HCT116 (cell line): Measurements from ENCODE around the gene EEF1AKMT4. TPM values are rescaled to one million over a fixed set of nuclear protein-coding genes. Genes with fewer than 3 reads are reported as not detected.

Experiments used
- ATAC-seq: fragments of 200-7000 bp; cut with Tn5 transposase; 2 replicates; pipeline ENCODE4 v1.9.1; 2020; ENCODE audit warnings: mild to moderate bottlenecking, moderate library complexity
- BruUV-seq: library from RNA; stranded (reverse); fragments of 400-500 nt; replicated peaks from 2 replicates; lab custom pipeline; 2021; lab: Mats Ljungman, UMichigan
- CTCF ChIA-PET: fragments of 300-600 bp; sonication (Branson Sonifier 250); formaldehyde crosslinking; loops from one replicate; lab custom pipeline; 2021; ENCODE audit warnings: antibody characterized with exemption; lab: Charles Lee
- POLR2A ChIA-PET: fragments of 300-600, 350-600 bp; sonication (Branson Sonifier 250); formaldehyde crosslinking; loops from one replicate; lab custom pipeline; 2021; ENCODE audit warnings: antibody characterized with exemption; lab: Charles Lee
- RAD21 ChIA-PET, 2 experiments: fragments of 300-600 bp; sonication (Branson Sonifier 250); formaldehyde crosslinking; loops; one replicate each; lab custom pipeline; 2023; ENCODE audit warnings: low total read pairs in 2 of 2; ENCODE audit not compliant: uncharacterized antibody in 2 of 2, unreplicated experiment in 2 of 2, low non-redundant PET in 1 of 2; lab: Charles Lee
- DNase-seq: peaks from one replicate; pipeline ENCODE4 v3.0.0-alpha.2; 2010; ENCODE audit warnings: low read depth, low spot score
- H2AFZ ChIP-seq: fragments of 200-600 bp; shearing (Covaris generic), sonication (generic); 2 replicates; pipeline ENCODE4 v1.6.1; 2017; ENCODE audit warnings: low read depth, mixed run types, mixed read lengths, antibody characterized with exemption, low read length; ENCODE audit not compliant: poor library complexity, severe bottlenecking
- H3K27ac ChIP-seq: 2 replicates; pipeline ENCODE4 v1.5.1; 2012; ENCODE audit warnings: low read depth, low read length
- H3K27me3 ChIP-seq: fragments of 200-600 bp; sonication (generic); 2 replicates; pipeline ENCODE4 v1.6.1; 2016; ENCODE audit warnings: mixed run types, low read length, mixed read lengths; ENCODE audit not compliant: insufficient read depth
- H3K36me3 ChIP-seq, 2 experiments: fragments of 200-500 bp in 1 of 2; fragments of 200-600 bp in 1 of 2; sonication (Bioruptor generic) in 1 of 2; sonication (generic) in 1 of 2; 2 replicates each; pipeline versions ENCODE4 v1.5.1 to v1.6.1; 2014 to 2016; ENCODE audit warnings: low read length in 2 of 2, inconsistent platforms in 1 of 2, mixed read lengths in 1 of 2, mixed run types in 1 of 2; ENCODE audit not compliant: insufficient read depth in 2 of 2, control insufficient read depth in 1 of 2
- H3K4me1 ChIP-seq, 2 experiments: fragments of 200-600 bp in 1 of 2; sonication (generic) in 1 of 2; 2 replicates each; pipeline versions ENCODE4 v1.5.1 to v1.6.1; 2012 to 2017; ENCODE audit warnings: low read length in 2 of 2, inconsistent platforms in 1 of 2, mild to moderate bottlenecking in 1 of 2, mixed read lengths in 1 of 2, mixed run types in 1 of 2, moderate library complexity in 1 of 2; ENCODE audit not compliant: insufficient read depth in 2 of 2, control insufficient read depth in 1 of 2
- H3K4me2 ChIP-seq: fragments of 200-600 bp; sonication (generic); 2 replicates; pipeline ENCODE4 v1.6.1; 2017; ENCODE audit warnings: mixed run types, low read length, mixed read lengths
- H3K4me3 ChIP-seq, 2 experiments: fragments of 200-600 bp in 1 of 2; sonication (generic) in 1 of 2; replicated peaks in 1 of 2; 2 replicates each; pipeline ENCODE4 v1.5.1; 2011 to 2016; ENCODE audit warnings: low read length in 2 of 2, control low read depth in 1 of 2, low read depth in 1 of 2, mild to moderate bottlenecking in 1 of 2, mixed read lengths in 1 of 2, mixed run types in 1 of 2
- H3K79me2 ChIP-seq: fragments of 200-600 bp; sonication (generic); 2 replicates; pipeline ENCODE4 v1.6.1; 2017; ENCODE audit warnings: mild to moderate bottlenecking, mixed run types, low read length, moderate library complexity, mixed read lengths; ENCODE audit not compliant: insufficient read depth
- H3K9ac ChIP-seq: fragments of 200-600 bp; sonication (generic); 2 replicates; pipeline ENCODE4 v1.6.1; 2016; ENCODE audit warnings: low read length, mixed read lengths
- H3K9me2 ChIP-seq: fragments of 200-600 bp; sonication (generic), shearing (Covaris generic); 2 replicates; pipeline ENCODE4 v1.6.1; 2017; ENCODE audit warnings: mixed run types, mild to moderate bottlenecking, moderate library complexity; ENCODE audit not compliant: insufficient read depth
- H3K9me3 ChIP-seq, 2 experiments: fragments of 200-500 bp in 1 of 2; fragments of 200-600 bp in 1 of 2; sonication (Bioruptor generic) in 1 of 2; sonication (generic) in 1 of 2; 2 replicates each; pipeline ENCODE4 v1.6.1; 2014 to 2017; ENCODE audit warnings: low read length in 2 of 2, mixed read lengths in 2 of 2, inconsistent platforms in 1 of 2, low read depth in 1 of 2, mild to moderate bottlenecking in 1 of 2, mixed run types in 1 of 2, moderate library complexity in 1 of 2; ENCODE audit not compliant: control insufficient read depth in 1 of 2, insufficient read depth in 1 of 2
- H4K20me1 ChIP-seq: fragments of 200-600 bp; sonication (generic), shearing (Covaris generic); 2 replicates; pipeline ENCODE4 v1.6.1; 2017; ENCODE audit warnings: mixed run types, mild to moderate bottlenecking, moderate library complexity; ENCODE audit not compliant: insufficient read depth
- ATF3 ChIP-seq: IDR thresholded peaks from 2 replicates; pipeline ENCODE4 v1.6.1; 2012
- CBX3 ChIP-seq: IDR thresholded peaks from 2 replicates; pipeline ENCODE4 v1.6.1; 2012; ENCODE audit warnings: low read depth
- CEBPB ChIP-seq: IDR thresholded peaks from 2 replicates; pipeline ENCODE4 v1.6.1; 2012; ENCODE audit warnings: low read depth
- EZH2 ChIP-seq: fragments of 200-600 bp; sonication (generic); IDR thresholded peaks from 2 replicates; pipeline ENCODE4 v1.6.1; 2017; ENCODE audit warnings: antibody characterized with exemption, mixed run types
- JUND ChIP-seq: IDR thresholded peaks from 2 replicates; pipeline ENCODE4 v1.6.1; 2012
- MAX ChIP-seq: IDR thresholded peaks from 2 replicates; pipeline ENCODE4 v1.6.1; 2012
- POLR2AphosphoS5 ChIP-seq: IDR thresholded peaks from 2 replicates; pipeline ENCODE4 v1.6.1; 2011; ENCODE audit warnings: mild to moderate bottlenecking, low read depth, low read length, moderate library complexity
- RAD21 ChIP-seq: IDR thresholded peaks from 2 replicates; pipeline ENCODE4 v1.6.1; 2012; ENCODE audit warnings: low read depth, mild to moderate bottlenecking
- SIN3A ChIP-seq: IDR thresholded peaks from 2 replicates; pipeline ENCODE4 v1.6.1; 2012; ENCODE audit warnings: low read depth
- SP1 ChIP-seq: IDR thresholded peaks from 2 replicates; pipeline ENCODE4 v1.6.1; 2012; ENCODE audit warnings: low read depth
- SRF ChIP-seq: IDR thresholded peaks from 2 replicates; pipeline ENCODE4 v1.6.1; 2012; ENCODE audit warnings: low read depth
- ZFX ChIP-seq: fragments of 450-650 bp; IDR thresholded peaks from 2 replicates; pipeline ENCODE4 v1.6.1; 2017
- ZNF274 ChIP-seq: fragments of 200-500 bp; sonication (Bioruptor generic); IDR thresholded peaks from 2 replicates; pipeline ENCODE4 v1.6.1; 2014; ENCODE audit warnings: mild to moderate bottlenecking, low read depth, low read length, inconsistent platforms
- intact Hi-C: fragments of 100-400 bp; cut with micrococcal nuclease; formaldehyde crosslinking; loops from 2 replicates; pipeline ENCODE4 v1.10.0; 2022
- total RNA-seq: library from RNA; stranded (reverse); gene quantifications from one replicate; pipeline ENCODE4 v1.2.1, GENCODE V29; 2021; ENCODE audit not compliant: unreplicated experiment
- TF ChIP-seq, protein P1 (sequence below): IDR thresholded peaks from 2 replicates; pipeline ENCODE4 v1.6.1; 2011; ENCODE audit warnings: mild to moderate bottlenecking, low read length, moderate library complexity; ENCODE audit not compliant: insufficient replicate concordance; ENCODE audit errors: extremely low read depth
- TF ChIP-seq, protein P2 (sequence below): IDR thresholded peaks from 2 replicates; pipeline ENCODE4 v1.6.1; 2012; ENCODE audit warnings: low read depth

EEF1AKMT4 gene
- total RNA-seq, 1 experiment from 2014 or later, result 10.5 TPM

- H4K20me1 ChIP-seq, result no peaks in the 10 kb centered on the region
- H3K9me3 ChIP-seq, result no peaks in the 10 kb centered on the region
- no peak overlapping the region for H3K4me3 ChIP-seq
- CTCF ChIA-PET, result interaction anchor here (1.3 kb wide), 1 partner anchor 127 kb away, joined by 4 read pairs; no protein-coding TSS in a partner anchor
- H3K27ac ChIP-seq, result no peak overlapping the region
- no peak overlapping the region for H3K4me2 ChIP-seq
- POLR2A ChIA-PET, result no interaction called here
- no peak for DNase-seq
- ATAC-seq, result no peak
- no peak overlapping the region for H2AFZ ChIP-seq
- H3K4me1 ChIP-seq, result no peaks in the 10 kb centered on the region
- TF ChIP-seq CBX3 (no peak), JUND (no peak), SRF (no peak), EZH2 (no peak), CEBPB (no peak), ZNF274 (no peak), ZFX (no peak), RAD21 (no peak), MAX (no peak), POLR2AphosphoS5 (no peak), ATF3 (no peak), SP1 (no peak), SIN3A (no peak)
- TF ChIP-seq, protein P1, sequence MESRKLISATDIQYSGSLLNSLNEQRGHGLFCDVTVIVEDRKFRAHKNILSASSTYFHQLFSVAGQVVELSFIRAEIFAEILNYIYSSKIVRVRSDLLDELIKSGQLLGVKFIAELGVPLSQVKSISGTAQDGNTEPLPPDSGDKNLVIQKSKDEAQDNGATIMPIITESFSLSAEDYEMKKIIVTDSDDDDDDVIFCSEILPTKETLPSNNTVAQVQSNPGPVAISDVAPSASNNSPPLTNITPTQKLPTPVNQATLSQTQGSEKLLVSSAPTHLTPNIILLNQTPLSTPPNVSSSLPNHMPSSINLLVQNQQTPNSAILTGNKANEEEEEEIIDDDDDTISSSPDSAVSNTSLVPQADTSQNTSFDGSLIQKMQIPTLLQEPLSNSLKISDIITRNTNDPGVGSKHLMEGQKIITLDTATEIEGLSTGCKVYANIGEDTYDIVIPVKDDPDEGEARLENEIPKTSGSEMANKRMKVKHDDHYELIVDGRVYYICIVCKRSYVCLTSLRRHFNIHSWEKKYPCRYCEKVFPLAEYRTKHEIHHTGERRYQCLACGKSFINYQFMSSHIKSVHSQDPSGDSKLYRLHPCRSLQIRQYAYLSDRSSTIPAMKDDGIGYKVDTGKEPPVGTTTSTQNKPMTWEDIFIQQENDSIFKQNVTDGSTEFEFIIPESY, result no peak
- TF ChIP-seq, protein P2, sequence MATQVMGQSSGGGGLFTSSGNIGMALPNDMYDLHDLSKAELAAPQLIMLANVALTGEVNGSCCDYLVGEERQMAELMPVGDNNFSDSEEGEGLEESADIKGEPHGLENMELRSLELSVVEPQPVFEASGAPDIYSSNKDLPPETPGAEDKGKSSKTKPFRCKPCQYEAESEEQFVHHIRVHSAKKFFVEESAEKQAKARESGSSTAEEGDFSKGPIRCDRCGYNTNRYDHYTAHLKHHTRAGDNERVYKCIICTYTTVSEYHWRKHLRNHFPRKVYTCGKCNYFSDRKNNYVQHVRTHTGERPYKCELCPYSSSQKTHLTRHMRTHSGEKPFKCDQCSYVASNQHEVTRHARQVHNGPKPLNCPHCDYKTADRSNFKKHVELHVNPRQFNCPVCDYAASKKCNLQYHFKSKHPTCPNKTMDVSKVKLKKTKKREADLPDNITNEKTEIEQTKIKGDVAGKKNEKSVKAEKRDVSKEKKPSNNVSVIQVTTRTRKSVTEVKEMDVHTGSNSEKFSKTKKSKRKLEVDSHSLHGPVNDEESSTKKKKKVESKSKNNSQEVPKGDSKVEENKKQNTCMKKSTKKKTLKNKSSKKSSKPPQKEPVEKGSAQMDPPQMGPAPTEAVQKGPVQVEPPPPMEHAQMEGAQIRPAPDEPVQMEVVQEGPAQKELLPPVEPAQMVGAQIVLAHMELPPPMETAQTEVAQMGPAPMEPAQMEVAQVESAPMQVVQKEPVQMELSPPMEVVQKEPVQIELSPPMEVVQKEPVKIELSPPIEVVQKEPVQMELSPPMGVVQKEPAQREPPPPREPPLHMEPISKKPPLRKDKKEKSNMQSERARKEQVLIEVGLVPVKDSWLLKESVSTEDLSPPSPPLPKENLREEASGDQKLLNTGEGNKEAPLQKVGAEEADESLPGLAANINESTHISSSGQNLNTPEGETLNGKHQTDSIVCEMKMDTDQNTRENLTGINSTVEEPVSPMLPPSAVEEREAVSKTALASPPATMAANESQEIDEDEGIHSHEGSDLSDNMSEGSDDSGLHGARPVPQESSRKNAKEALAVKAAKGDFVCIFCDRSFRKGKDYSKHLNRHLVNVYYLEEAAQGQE, result no peak
- TF ChIP-seq, all 23 proteins: peak for 0
- intact Hi-C loops, result no loop called here
- Histone ChIP-seq H3K27me3 (no peaks in the 10 kb centered on the region), H3K9ac (no peak overlapping the region), H3K9me2 (no peaks in the 10 kb centered on the region), H3K36me3 (no peaks in the 10 kb centered on the region), H3K79me2 (no peaks in the 10 kb centered on the region)
- RAD21 ChIA-PET, result interaction anchor here in 1 of 2 experiments (0.6 kb wide), 1 partner anchor 122 kb away, joined by 4 read pairs; no protein-coding TSS in a partner anchor
- BruUV-seq, result no TSS peak
These were observed 22.8 kb downstream of the EEF1AKMT4 start for GRCh38 chr3:184272269-184272668.
